ENCODE measurements around the gene LGALS7B.
A peak's percentile ranks its signal among the peaks of the same experiment; 100 is the strongest.
"Not testable (repeated sequence)": the region's sequence is repeated elsewhere in the genome, so short reads cannot be mapped to it uniquely, and the experiment has no call there.

The LGALS7B gene

GRCh38 chr19:38788478-38789243, at the start of gene LGALS7B:
TSS of gene LGALS7B (plus strand) at chr19:38789200. CDS start at chr19:38789227, 27 bp downstream.
- no peak for DNase-seq

- DNase-seq: no peak
Measured at GRCh38 chr19:38739440-38740256, 49.4 kb upstream of the LGALS7B start.

- DNase-seq: no peak
Measured at GRCh38 chr19:38740257-38740592, 48.8 kb upstream of the LGALS7B start.

- no peak for DNase-seq
Measured at GRCh38 chr19:38740932-38741331, 48.1 kb upstream of the LGALS7B start.

- no peak for DNase-seq
Measured at GRCh38 chr19:38741670-38742069, 47.3 kb upstream of the LGALS7B start.

- no peak for DNase-seq
Measured at GRCh38 chr19:38742296-38742695, 46.7 kb upstream of the LGALS7B start.

- no peak for DNase-seq
Measured at GRCh38 chr19:38742906-38743305, 46.1 kb upstream of the LGALS7B start.

GRCh38 chr19:38743394-38744297, 45.4 kb upstream of the LGALS7B start:
- DNase-seq: no peak

- DNase-seq: no peak
Measured at GRCh38 chr19:38744298-38744681, 44.7 kb upstream of the LGALS7B start, which contains the start of gene CAPN12. TSS of gene CAPN12 (minus strand) at chr19:38744474. CDS start at chr19:38744165, 309 bp downstream.

- no peak for DNase-seq
Measured at GRCh38 chr19:38744874-38745273, 44.1 kb upstream of the LGALS7B start.

- no peak for DNase-seq
Measured at GRCh38 chr19:38745316-38745715, 43.7 kb upstream of the LGALS7B start.

GRCh38 chr19:38753783-38754182, 35.2 kb upstream of the LGALS7B start:
- DNase-seq: not testable (repeated sequence)

- not testable (repeated sequence) for DNase-seq
Measured at GRCh38 chr19:38754196-38754595, 34.8 kb upstream of the LGALS7B start.

GRCh38 chr19:38759590-38760003, 29.4 kb upstream of the LGALS7B start:
- no peak for DNase-seq

- not testable (repeated sequence) for DNase-seq
Measured at GRCh38 chr19:38760805-38761517, 28.0 kb upstream of the LGALS7B start.

GRCh38 chr19:38761884-38762389, 27.1 kb upstream of the LGALS7B start:
- not testable (repeated sequence) for DNase-seq

GRCh38 chr19:38763795-38764220, 25.2 kb upstream of the LGALS7B start:
- DNase-seq: no peak

- no peak for DNase-seq
Measured at GRCh38 chr19:38765214-38765613, 23.8 kb upstream of the LGALS7B start.

GRCh38 chr19:38766276-38767047, 22.5 kb upstream of the LGALS7B start:
- no peak for DNase-seq

GRCh38 chr19:38769635-38770211, 19.3 kb upstream of the LGALS7B start:
- DNase-seq: peak; percentile 93
